Mucosa of rectum (tissue), 2 donors: ENCODE data around the gene SHOC2.

Source experiments
- H3K27ac ChIP-seq, 2 donors: one replicate each; pipeline ENCODE4 v1.7.0; 2013; ENCODE audit warnings: inconsistent platforms in 2 of 2, low read depth in 2 of 2, low read length in 2 of 2
- H3K27me3 ChIP-seq, 2 donors: one replicate each; pipeline ENCODE4 v1.7.0; 2013; ENCODE audit warnings: low read length in 2 of 2; ENCODE audit not compliant: control insufficient read depth in 2 of 2, insufficient read depth in 2 of 2
- H3K36me3 ChIP-seq, 2 donors: one replicate each; pipeline ENCODE4 v1.7.0; 2013; ENCODE audit warnings: low read length in 2 of 2; ENCODE audit not compliant: control insufficient read depth in 2 of 2, insufficient read depth in 2 of 2
- H3K4me1 ChIP-seq, 2 donors: one replicate each; pipeline ENCODE4 v1.7.0; 2013; ENCODE audit warnings: low read length in 2 of 2, mild to moderate bottlenecking in 1 of 2; ENCODE audit not compliant: control insufficient read depth in 2 of 2, insufficient read depth in 2 of 2
- H3K4me3 ChIP-seq, 2 donors: one replicate each; pipeline ENCODE4 v1.7.0; 2013; ENCODE audit warnings: low read length in 2 of 2
- H3K9ac ChIP-seq, 2 donors: one replicate each; pipeline ENCODE4 v1.7.0; 2013; ENCODE audit warnings: low read length in 2 of 2, low read depth in 1 of 2, mild to moderate bottlenecking in 1 of 2
- H3K9me3 ChIP-seq, 2 donors: one replicate each; pipeline ENCODE4 v1.7.0; 2013; ENCODE audit warnings: low read length in 2 of 2; ENCODE audit not compliant: control insufficient read depth in 2 of 2
- donor health status: healthy.
- donor health status: Normal muscosa, but diverticular disease.

SHOC2 gene

DNA sequence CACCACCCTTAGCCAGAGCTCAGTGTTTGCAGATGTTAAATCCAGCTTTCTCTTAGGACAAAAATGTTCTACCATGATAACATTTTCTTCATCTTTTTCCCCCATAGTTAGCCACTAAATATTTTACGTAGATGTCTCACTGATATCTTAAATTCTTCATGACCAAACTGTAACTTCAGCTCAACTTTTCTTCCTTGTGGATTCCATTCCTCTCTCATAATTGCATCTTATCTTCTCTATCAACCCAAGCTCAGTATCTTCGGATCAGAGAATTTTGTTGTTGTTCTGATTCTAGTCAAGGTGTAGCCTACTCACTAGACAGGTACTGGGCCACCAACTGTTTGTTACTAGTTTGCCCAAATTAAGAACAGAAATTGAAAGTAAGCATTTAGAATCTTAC lies 60.2 kb downstream of the SHOC2 start:
- H3K27me3 ChIP-seq = no peaks in the 10 kb centered on the region
- no peak overlapping the region for H3K4me3 ChIP-seq
- H3K9ac ChIP-seq = no peak overlapping the region
- H3K9me3 ChIP-seq = no peaks in the 10 kb centered on the region
- H3K4me1 ChIP-seq = peaks cover 0 to 3% of the 10 kb centered on the region in 2 donors
- no peak overlapping the region for H3K27ac ChIP-seq
- peaks cover 0 to 2% of the 10 kb centered on the region in 2 donors for H3K36me3 ChIP-seq

DNA sequence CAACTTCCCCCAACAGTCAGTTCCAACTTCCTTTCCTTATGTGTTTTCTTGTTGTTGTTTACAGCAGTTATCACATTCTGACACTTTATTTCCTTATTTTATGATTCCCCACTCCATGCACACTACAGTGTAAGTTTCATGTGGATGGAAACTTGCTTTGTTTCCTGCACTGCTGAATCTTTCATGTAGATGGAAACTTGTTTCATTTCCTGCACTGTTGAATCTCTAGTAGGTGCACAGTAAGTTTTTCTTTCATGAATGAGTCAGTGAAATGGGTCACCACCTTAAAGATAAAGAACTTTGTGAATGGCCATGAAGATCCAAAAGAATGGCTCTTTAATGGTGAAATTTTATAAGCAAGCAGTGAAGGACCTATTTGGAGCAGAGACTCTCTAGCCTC lies 61.4 kb downstream of the SHOC2 start:
- no peak overlapping the region for H3K4me3 ChIP-seq
- H3K27ac ChIP-seq = no peak overlapping the region
- H3K4me1 ChIP-seq = peaks cover 0 to 3% of the 10 kb centered on the region in 2 donors
- no peaks in the 10 kb centered on the region for H3K27me3 ChIP-seq
- no peak overlapping the region for H3K9ac ChIP-seq
- H3K9me3 ChIP-seq = no peaks in the 10 kb centered on the region
- H3K36me3 ChIP-seq = peaks cover 0 to 2% of the 10 kb centered on the region in 2 donors

DNA sequence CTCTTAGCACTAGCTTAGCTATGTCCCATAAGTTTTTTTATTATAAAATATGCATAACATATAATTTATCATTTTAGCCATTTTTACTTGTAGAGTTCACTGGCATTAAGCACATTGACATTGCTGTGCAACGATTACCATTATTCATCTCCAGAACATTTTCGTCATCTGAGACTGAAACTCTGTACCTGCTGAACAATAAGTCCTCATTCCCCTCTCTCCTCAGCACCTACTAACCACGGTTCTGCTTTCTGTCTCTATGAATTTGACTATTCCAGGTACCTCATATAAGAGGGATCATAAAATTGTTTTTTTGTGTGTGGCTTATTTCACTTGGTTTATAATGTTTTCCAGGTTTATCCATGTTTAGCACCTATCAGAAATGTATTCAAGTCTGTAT lies 64.1 kb downstream of the SHOC2 start:
- no peak overlapping the region for H3K9ac ChIP-seq
- H3K9me3 ChIP-seq = no peaks in the 10 kb centered on the region
- no peaks in the 10 kb centered on the region for H3K4me1 ChIP-seq
- no peak overlapping the region for H3K27ac ChIP-seq
- H3K27me3 ChIP-seq = no peaks in the 10 kb centered on the region
- H3K4me3 ChIP-seq = no peak overlapping the region
- H3K36me3 ChIP-seq = peaks cover 0 to 2% of the 10 kb centered on the region in 2 donors

DNA sequence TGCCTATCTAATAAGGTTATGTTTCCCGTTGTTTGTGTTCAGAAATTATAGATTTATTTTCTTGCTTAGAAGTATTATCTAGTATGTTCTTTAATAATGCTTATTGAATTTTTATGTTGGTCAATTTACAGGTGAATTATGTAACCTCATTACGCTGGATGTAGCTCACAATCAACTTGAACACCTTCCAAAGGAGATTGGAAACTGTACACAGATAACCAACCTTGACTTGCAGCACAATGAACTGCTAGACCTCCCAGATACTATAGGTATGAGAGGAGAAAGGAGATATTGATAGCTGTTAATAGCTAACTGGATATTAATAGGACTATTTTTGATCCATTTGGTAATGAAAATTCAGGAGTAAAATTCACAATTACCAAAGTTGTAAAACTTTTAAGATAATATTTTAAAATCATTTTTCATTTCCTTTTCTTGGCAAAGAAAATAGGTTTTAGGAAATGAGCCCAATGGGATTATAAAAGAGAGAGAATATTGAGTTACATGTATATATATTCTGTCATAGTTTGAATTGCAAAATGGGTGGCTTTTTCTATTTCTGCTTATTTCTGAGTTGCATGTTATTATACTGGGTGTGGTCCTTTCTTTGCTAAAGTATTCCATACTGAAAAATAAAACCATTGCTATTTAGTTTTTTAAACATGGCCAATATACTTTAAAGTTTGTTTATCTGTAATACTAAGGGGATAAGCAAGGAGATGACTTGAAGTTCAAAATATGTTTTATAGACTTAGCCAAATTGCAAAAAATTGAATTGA lies 66.3 kb downstream of the SHOC2 start:
- H3K4me3 ChIP-seq = no peak overlapping the region
- no peaks in the 10 kb centered on the region for H3K27me3 ChIP-seq
- H3K9me3 ChIP-seq = no peaks in the 10 kb centered on the region
- no peaks in the 10 kb centered on the region for H3K36me3 ChIP-seq
- H3K27ac ChIP-seq = no peak overlapping the region
- no peaks in the 10 kb centered on the region for H3K4me1 ChIP-seq
- H3K9ac ChIP-seq = no peak overlapping the region

DNA sequence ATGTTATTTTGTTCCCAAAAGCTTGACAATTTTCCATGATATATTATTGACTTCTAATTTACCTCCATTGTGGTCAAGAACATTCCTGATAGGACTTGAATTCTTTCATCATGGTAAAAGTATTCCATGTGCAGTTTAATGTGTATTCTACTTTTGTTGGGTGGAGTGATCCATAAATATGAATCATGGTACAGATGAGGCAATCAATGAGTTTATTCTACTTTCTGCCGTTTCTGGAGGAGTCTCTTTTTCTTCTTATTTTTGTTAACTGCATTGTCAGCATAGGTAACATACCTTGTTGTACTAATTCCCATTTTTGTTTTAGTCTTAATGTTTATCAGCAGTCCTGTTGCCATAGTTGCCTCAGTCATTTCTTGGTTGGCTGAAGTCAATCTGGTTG lies 69.6 kb downstream of the SHOC2 start:
- Histone ChIP-seq H3K9ac (no peak overlapping the region), H3K27me3 (no peaks in the 10 kb centered on the region), H3K4me3 (no peak overlapping the region), H3K27ac (no peak overlapping the region), H3K4me1 (peaks cover 0 to 4% of the 10 kb centered on the region in 2 donors), H3K36me3 (no peaks in the 10 kb centered on the region), H3K9me3 (no peaks in the 10 kb centered on the region)

DNA sequence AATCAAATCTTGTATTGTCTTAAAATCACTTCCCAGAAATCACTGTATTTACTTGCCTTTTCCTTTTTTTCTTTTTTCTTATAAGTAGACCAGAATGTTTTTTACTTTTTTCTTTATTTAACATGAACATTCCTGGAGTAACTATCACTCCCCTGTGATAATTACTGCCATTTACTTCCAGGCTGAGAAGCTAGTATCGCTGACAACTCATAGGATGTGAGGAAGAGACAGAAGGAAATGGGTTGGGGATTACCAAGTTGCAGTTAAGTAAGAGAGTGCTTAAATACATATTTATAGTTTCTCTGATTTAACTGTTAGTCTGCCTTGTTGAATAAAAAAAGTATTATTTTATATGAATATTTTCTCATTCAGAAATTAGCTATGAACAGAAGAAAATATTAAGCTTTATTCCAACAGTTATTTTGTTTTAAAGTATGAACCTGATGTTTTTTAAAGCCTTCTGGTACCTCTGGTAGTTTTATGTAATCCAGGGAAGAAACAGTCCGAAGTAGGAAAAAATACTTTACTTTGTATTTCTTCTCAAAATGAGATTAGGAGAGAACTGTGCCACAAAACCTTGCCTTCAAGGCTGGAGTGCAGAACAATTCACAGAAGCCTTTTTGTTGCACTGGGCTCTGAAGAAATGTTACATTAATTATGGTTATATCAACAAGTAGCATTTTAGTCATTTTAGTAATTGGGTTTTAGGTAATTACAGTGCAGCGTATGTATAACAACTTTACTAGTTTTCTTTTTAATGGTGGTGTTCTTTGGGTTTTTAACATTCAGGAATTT lies 72.8 kb downstream of the SHOC2 start:
- H3K27me3 ChIP-seq = no peaks in the 10 kb centered on the region
- H3K36me3 ChIP-seq = peaks cover 0 to 3% of the 10 kb centered on the region in 2 donors
- H3K9ac ChIP-seq = no peak overlapping the region
- H3K9me3 ChIP-seq = no peaks in the 10 kb centered on the region
- peaks cover 0 to 4% of the 10 kb centered on the region in 2 donors for H3K4me1 ChIP-seq
- H3K4me3 ChIP-seq = no peak overlapping the region
- H3K27ac ChIP-seq = no peak overlapping the region

DNA sequence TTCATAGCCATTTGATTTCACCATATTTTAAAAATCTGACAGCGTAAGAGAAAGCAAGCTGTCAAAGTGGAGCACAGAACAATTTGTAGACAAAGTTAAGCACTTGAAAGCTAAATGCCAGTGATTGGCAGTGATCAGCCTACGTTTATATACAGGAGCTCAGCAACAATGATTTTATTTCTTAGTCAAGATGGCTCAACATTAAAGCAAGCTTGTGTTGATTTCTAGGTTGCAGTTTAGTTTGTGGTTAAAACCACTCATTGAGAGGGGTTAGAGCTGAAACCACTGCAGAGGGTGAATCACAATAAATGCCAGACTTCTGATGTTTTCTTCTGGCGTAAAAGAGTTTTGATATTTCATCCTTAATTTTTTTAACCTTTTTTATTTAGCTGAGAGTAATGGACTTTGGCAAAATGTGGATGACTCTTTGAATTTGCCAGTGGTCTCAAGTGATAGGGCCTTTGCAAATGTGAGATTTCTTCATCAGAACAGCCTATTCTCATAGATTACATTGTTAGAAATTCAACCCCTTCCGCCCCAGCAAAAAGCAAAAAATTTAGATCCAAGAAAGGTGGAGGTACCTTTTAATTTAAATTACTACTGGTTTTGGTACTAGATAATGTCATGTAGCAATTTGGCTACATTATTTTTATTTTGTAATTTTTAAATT lies 73.8 kb downstream of the SHOC2 start:
- no peak overlapping the region for H3K27ac ChIP-seq
- no peak overlapping the region for H3K9ac ChIP-seq
- no peaks in the 10 kb centered on the region for H3K9me3 ChIP-seq
- no peaks in the 10 kb centered on the region for H3K27me3 ChIP-seq
- H3K4me1 ChIP-seq = peaks cover 0 to 4% of the 10 kb centered on the region in 2 donors
- no peak overlapping the region for H3K4me3 ChIP-seq
- H3K36me3 ChIP-seq = peaks cover 0 to 3% of the 10 kb centered on the region in 2 donors

DNA sequence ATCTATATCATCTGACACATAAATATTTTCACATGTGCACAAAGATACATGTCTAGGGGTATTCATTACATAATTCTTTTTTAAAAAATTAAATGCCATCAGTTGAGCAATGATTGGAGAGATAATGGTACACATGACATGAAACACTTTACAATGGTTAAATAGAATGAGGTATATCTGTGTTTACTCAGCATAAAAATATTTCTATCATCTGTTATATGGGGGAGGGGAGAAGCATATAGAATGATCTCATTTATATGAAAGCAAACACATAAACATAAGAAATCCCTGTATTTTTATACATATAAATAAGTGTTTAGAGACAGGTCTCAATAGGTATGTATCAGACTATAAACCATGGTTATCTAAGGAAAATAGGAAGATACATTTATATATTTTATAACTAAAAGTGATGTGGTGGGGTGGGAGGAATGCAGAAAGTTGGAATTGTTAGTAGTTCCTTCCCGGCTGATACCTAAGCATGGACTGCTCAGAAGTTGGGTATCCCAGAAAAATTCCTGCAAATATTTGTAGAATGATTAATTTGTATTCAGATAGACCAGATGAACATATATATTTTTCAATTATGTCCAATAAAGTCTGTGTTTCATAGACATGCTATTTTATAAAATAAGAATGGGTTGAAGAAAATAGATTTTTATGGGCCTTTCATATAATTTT lies 75.1 kb downstream of the SHOC2 start:
- H3K4me1 ChIP-seq = peaks cover 0 to 4% of the 10 kb centered on the region in 2 donors
- peaks cover 0 to 7% of the 10 kb centered on the region in 2 donors for H3K36me3 ChIP-seq
- H3K27ac ChIP-seq = no peak overlapping the region
- no peak overlapping the region for H3K4me3 ChIP-seq
- H3K27me3 ChIP-seq = no peaks in the 10 kb centered on the region
- no peak overlapping the region for H3K9ac ChIP-seq
- H3K9me3 ChIP-seq = no peaks in the 10 kb centered on the region

DNA sequence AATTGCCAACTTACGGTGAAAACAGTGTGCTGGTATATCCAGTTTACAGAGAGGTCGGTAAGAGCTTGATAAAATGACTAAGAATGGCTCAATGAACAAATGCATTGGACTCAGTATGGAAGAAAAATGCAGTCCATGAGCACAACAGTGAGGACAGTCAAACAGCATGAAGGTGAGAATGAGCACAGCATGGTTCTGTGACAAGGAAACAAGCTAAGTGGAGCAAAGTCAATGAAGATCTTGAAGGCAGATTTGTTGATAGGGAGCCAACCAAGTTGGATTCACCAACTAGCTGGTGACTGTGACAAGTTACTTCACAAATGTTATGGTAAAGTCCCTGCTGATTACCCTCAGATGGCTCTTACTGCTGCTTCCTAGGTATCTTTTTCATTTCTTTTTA lies 75.9 kb downstream of the SHOC2 start:
- H3K9me3 ChIP-seq = no peaks in the 10 kb centered on the region
- H3K9ac ChIP-seq = no peak overlapping the region
- H3K4me1 ChIP-seq = peaks cover 0 to 4% of the 10 kb centered on the region in 2 donors
- peaks cover 0 to 7% of the 10 kb centered on the region in 2 donors for H3K36me3 ChIP-seq
- H3K27ac ChIP-seq = no peak overlapping the region
- H3K4me3 ChIP-seq = no peak overlapping the region
- H3K27me3 ChIP-seq = no peaks in the 10 kb centered on the region
